ENCODE data around the gene DOK7. TPM values are rescaled to one million over a fixed set of nuclear protein-coding genes. Genes with fewer than 3 reads are reported as not detected.

DOK7 gene
- total RNA-seq, 1 donor from 2014 or later, result 0.69 TPM

GRCh38 chr4:3440011-3440410 lies 23.1 kb upstream of the DOK7 start:
- no peak for TF ChIP-seq CTCF (IDR thresholded peaks at IDR 0.05; ENCODE audit: unreplicated experiment)
- Mint-ChIP-seq H3K27me3 (ENCODE audit: unreplicated experiment) (peaks cover 14% of the 10 kb centered on the region), H3K9me3 (ENCODE audit: unreplicated experiment) (no peaks in the 10 kb centered on the region), H3K4me1 (ENCODE audit: unreplicated experiment) (no peaks in the 10 kb centered on the region), H3K36me3 (ENCODE audit: low read depth, unreplicated experiment) (no peaks in the 10 kb centered on the region), H3K4me3 (ENCODE audit: unreplicated experiment) (no peak overlapping the region), H3K27ac (ENCODE audit: unreplicated experiment) (no peak overlapping the region)
- no peak for DNase-seq (ENCODE audit: low spot score)

- Mint-ChIP-seq H3K36me3 (ENCODE audit: low read depth, unreplicated experiment) (no peaks in the 10 kb centered on the region), H3K4me1 (ENCODE audit: unreplicated experiment) (no peaks in the 10 kb centered on the region), H3K4me3 (ENCODE audit: unreplicated experiment) (no peak overlapping the region), H3K9me3 (ENCODE audit: unreplicated experiment) (no peaks in the 10 kb centered on the region), H3K27me3 (ENCODE audit: unreplicated experiment) (peaks cover 9% of the 10 kb centered on the region), H3K27ac (ENCODE audit: unreplicated experiment) (no peak overlapping the region)
- DNase-seq (ENCODE audit: low spot score), result no peak
- TF ChIP-seq CTCF (IDR thresholded peaks at IDR 0.05; ENCODE audit: unreplicated experiment), result no peak
Measured at GRCh38 chr4:3440979-3441500, 22.1 kb upstream of the DOK7 start.

DNA sequence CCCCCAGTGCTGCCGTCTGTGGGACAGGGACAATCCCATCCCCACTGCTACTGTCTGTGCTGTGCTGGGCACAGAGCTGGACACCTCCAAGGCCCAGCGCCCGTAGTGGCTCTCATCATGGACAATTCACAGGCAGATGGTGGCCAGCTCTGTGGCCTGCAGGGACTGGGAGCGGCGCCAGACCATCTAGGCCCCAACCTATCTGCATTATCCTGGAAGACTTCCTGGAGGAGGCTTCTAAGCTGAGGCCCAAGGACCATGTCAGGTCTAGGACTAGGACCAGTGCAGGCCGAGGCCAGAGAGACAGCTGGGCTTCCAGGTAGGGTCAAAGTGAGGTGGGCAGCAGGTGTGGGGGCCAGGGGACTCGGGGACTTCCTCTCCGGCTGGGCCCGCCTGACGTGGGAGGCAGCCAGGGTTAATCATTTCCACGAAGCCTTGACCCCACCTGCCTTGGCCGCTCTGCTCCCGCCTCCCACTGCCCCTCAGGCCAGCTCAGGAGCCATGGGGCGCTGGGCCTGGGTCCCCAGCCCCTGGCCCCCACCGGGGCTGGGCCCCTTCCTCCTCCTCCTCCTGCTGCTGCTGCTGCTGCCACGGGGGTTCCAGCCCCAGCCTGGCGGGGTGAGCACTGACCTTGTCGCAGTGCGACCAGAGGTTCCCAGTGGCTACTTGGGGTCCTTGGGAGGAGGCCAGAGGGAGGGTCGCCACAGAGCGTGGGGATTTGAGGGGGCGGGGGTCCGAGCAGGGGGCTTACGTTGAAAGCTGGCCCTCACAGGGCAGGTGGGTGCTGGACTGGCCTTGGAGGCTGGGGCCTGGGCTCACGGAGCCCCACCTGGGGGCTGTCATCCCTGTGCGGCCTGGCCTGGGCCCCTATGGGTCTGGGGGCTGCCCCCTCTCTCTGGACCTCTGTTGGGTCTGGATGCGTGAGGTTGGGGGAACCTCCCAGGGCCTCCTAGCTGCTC lies 21.3 kb upstream of the DOK7 start, which contains the start of gene HGFAC:
TSS of gene HGFAC (plus strand) at position 468 of the 959 bp plus-strand sequence. CDS start at position 502, 34 bp downstream.
- Mint-ChIP-seq H3K27ac (ENCODE audit: unreplicated experiment) (no peak within 1 kb of the TSS), H3K9me3 (ENCODE audit: unreplicated experiment) (no peaks in the 10 kb centered on the region)
- TF ChIP-seq CTCF (IDR thresholded peaks at IDR 0.05; ENCODE audit: unreplicated experiment), result no peak

DNA sequence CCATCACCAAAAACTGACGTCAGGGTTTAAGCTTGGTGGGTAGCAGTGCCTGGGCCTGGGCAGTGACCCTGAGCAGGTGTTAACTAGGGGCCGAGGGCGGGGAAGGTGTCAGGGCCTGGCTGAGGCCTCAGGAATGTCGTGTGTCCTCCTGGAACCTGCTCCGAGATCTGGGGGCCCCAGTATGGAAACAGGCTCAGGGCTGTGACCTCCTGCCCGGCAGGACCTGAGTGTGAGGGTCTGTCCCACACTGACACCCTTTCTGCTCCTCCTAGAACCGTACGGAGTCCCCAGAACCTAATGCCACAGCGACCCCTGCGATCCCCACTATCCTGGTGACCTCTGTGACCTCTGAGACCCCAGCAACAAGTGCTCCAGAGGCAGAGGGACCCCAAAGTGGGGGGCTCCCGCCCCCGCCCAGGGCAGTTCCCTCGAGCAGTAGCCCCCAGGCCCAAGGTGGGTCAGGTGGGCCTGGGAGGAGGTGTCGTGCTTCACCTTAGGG lies 20.6 kb upstream of the DOK7 start:
- H3K4me3 Mint-ChIP-seq (ENCODE audit: unreplicated experiment), result no peak overlapping the region
- H3K36me3 Mint-ChIP-seq (ENCODE audit: low read depth, unreplicated experiment), result no peaks in the 10 kb centered on the region
- peaks cover 9% of the 10 kb centered on the region for H3K27me3 Mint-ChIP-seq (ENCODE audit: unreplicated experiment)
- no peaks in the 10 kb centered on the region for H3K9me3 Mint-ChIP-seq (ENCODE audit: unreplicated experiment)
- H3K4me1 Mint-ChIP-seq (ENCODE audit: unreplicated experiment), result no peaks in the 10 kb centered on the region
- H3K27ac Mint-ChIP-seq (ENCODE audit: unreplicated experiment), result no peak overlapping the region
- TF ChIP-seq CTCF (IDR thresholded peaks at IDR 0.05; ENCODE audit: unreplicated experiment), result no peak
- no peak for DNase-seq (ENCODE audit: low spot score)

More for the DNA sequence above, 21.3 kb upstream of the DOK7 start, which contains the start of gene HGFAC:
- no peaks in the 10 kb centered on the region for H3K36me3 Mint-ChIP-seq (ENCODE audit: low read depth, unreplicated experiment)
- H3K4me1 Mint-ChIP-seq (ENCODE audit: unreplicated experiment), result no peaks in the 10 kb centered on the region
- DNase-seq (ENCODE audit: low spot score), result no peak
- H3K27me3 Mint-ChIP-seq (ENCODE audit: unreplicated experiment), result peaks cover 9% of the 10 kb centered on the region
- no peak within 1 kb of the TSS for H3K4me3 Mint-ChIP-seq (ENCODE audit: unreplicated experiment)

Measured in endothelial cell (in vitro differentiated cells).